Naive thymus-derived CD4-positive, alpha-beta T cell (primary cell): ENCODE results near the gene TBC1D4. TPM values are rescaled to one million over a fixed set of nuclear protein-coding genes. Genes with fewer than 3 reads are reported as not detected.
A peak's percentile ranks its signal among the peaks of the same experiment; 100 is the strongest.

Experiments
- ATAC-seq: fragments of 150-1000 bp; cut with Tn5 transposase; 2 replicates; pipeline ENCODE4 v1.10.0; 2021; ENCODE audit warnings: mild to moderate bottlenecking, moderate library complexity
- CTCF ChIA-PET: fragments of 350-600 bp; sonication (Branson Sonifier 250); formaldehyde crosslinking; loops from one replicate; lab custom pipeline; 2021; ENCODE audit warnings: antibody characterized with exemption; lab: Charles Lee
- POLR2A ChIA-PET: fragments of 350-600 bp; sonication (Branson Sonifier 250); formaldehyde crosslinking; loops from one replicate; lab custom pipeline; 2021; ENCODE audit warnings: antibody characterized with exemption, inconsistent platforms; lab: Charles Lee
- DNase-seq, 9 donors: peaks; one replicate each; pipeline versions ENCODE4 v3.0.0 to v3.0.0-alpha.2; 2020 to 2022; ENCODE audit warnings: mixed read lengths in 1 of 9
- H3K27ac ChIP-seq: one replicate; pipeline ENCODE4 v1.7.0; 2013; ENCODE audit warnings: mild to moderate bottlenecking, low read depth, low read length, moderate library complexity
- H3K27me3 ChIP-seq, 2 donors: one replicate each; pipeline ENCODE4 v1.7.0; 2013; ENCODE audit warnings: low read length in 2 of 2, mild to moderate bottlenecking in 2 of 2, moderate library complexity in 2 of 2; ENCODE audit not compliant: control insufficient read depth in 2 of 2, insufficient read depth in 2 of 2
- H3K36me3 ChIP-seq, 3 experiments: 1 replicate in 2 of 3; 2 replicates in 1 of 3; pipeline ENCODE4 v1.7.0; 2013; ENCODE audit warnings: low read length in 3 of 3, mild to moderate bottlenecking in 3 of 3, moderate library complexity in 1 of 3; ENCODE audit not compliant: insufficient read depth in 3 of 3, control insufficient read depth in 2 of 3
- H3K4me1 ChIP-seq, 2 donors: one replicate each; pipeline ENCODE4 v1.7.0; 2013; ENCODE audit warnings: low read length in 2 of 2, mild to moderate bottlenecking in 2 of 2, moderate library complexity in 1 of 2; ENCODE audit not compliant: control insufficient read depth in 2 of 2, insufficient read depth in 2 of 2
- H3K4me3 ChIP-seq: 2 replicates; pipeline ENCODE4 v1.7.0; 2013; ENCODE audit warnings: mild to moderate bottlenecking, low read length
- H3K9me3 ChIP-seq, 3 experiments: 1 replicate in 2 of 3; 2 replicates in 1 of 3; pipeline ENCODE4 v1.7.0; 2013; ENCODE audit warnings: low read length in 3 of 3; ENCODE audit not compliant: control insufficient read depth in 2 of 3
- H3K27ac Mint-ChIP-seq, 9 donors: one replicate each; pipeline ENCODE4 v1.8.0; 2020 to 2022; ENCODE audit warnings: mixed read lengths in 9 of 9, mild to moderate bottlenecking in 8 of 9, moderate library complexity in 5 of 9, inconsistent platforms in 2 of 9
- H3K27me3 Mint-ChIP-seq, 5 donors: one replicate each; pipeline ENCODE4 v1.8.0; 2021 to 2022; ENCODE audit warnings: mixed read lengths in 5 of 5, mild to moderate bottlenecking in 1 of 5
- H3K36me3 Mint-ChIP-seq, 5 donors: one replicate each; pipeline ENCODE4 v1.8.0; 2020 to 2022; ENCODE audit warnings: mixed read lengths in 5 of 5, mild to moderate bottlenecking in 3 of 5, inconsistent platforms in 1 of 5
- H3K4me1 Mint-ChIP-seq, 7 donors: one replicate each; pipeline ENCODE4 v1.8.0; 2020 to 2022; ENCODE audit warnings: mixed read lengths in 7 of 7, mild to moderate bottlenecking in 3 of 7, inconsistent platforms in 1 of 7
- H3K4me3 Mint-ChIP-seq, 10 donors: one replicate each; pipeline ENCODE4 v1.8.0; 2020 to 2022; ENCODE audit warnings: mild to moderate bottlenecking in 10 of 10, mixed read lengths in 10 of 10, moderate library complexity in 6 of 10, inconsistent platforms in 2 of 10
- H3K9me3 Mint-ChIP-seq, 11 donors: one replicate each; pipeline ENCODE4 v1.8.0; 2020 to 2022; ENCODE audit warnings: mixed read lengths in 11 of 11, mild to moderate bottlenecking in 4 of 11, inconsistent platforms in 1 of 11, moderate library complexity in 1 of 11
- intact Hi-C, 2 donors: fragments of 100-400 bp; cut with micrococcal nuclease; formaldehyde crosslinking; loops; one replicate each; pipeline ENCODE4 v1.15.1; 2023
- polyA plus RNA-seq, 2 donors: library from polyadenylated mRNA; unstranded; fragments of 300-500 nt; fragmentation: Illumina TruSeq; gene quantifications; one replicate each; pipeline ENCODE4 v1.2.3, GENCODE V29; 2021
- total RNA-seq, 6 experiments: library from RNA in 5 of 6; stranded (reverse) in 5 of 6; gene quantifications; 1 replicate in 5 of 6; 2 replicates in 1 of 6; pipeline ENCODE4 v1.2.3 and lab custom pipeline; 2021 to 2026

The TBC1D4 gene
- total and polyA plus RNA-seq, 7 experiments from 2014 or later: 12.4 to 73.8 (median 42.7) TPM

DNA sequence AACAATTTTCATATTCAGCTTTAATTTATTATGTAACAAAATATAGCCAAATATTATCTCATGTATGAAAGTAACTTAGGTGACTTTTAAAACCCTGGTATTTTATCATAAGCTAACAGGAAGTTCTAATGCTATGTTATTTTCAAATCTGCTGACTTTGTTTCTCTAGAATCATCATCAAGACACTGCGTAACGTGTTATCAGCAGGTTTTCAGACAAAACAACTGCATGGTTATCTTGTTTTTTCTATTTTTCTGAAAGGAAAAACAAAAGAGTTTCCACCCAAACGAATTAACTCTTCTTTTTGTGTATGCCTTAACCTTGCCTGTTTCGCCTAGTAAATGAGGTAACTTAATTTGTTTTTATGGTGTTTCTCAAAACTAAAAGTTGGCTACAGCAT is 156.3 kb downstream of the TBC1D4 start:
- H3K9me3 Mint-ChIP-seq: peaks cover 0 to 1% (median 0%) of the 10 kb centered on the region in 11 donors
- Histone ChIP-seq H3K27ac (peak overlapping the region; percentile 87), H3K9me3 (no peaks in the 10 kb centered on the region), H3K36me3 (no peaks in the 10 kb centered on the region), H3K4me3 (peak overlapping the region; percentile 71), H3K27me3 (no peaks in the 10 kb centered on the region), H3K4me1 (peaks cover 4 to 24% of the 10 kb centered on the region in 2 donors)
- H3K36me3 Mint-ChIP-seq: peaks cover 0 to 17% (median 10%) of the 10 kb centered on the region in 5 donors
- H3K4me3 Mint-ChIP-seq: peak overlapping the region; percentile 90 to 97 (median 94)
- intact Hi-C loops: loop anchor here (1.0 to 10.0 kb wide), 25 partner anchors 7 to 2002 kb away; partner anchors contain the start of genes COMMD6 (in 2 of the 2), MYCBP2 (in 2 of the 2), UCHL3 (in 2 of the 2) and CLN5 (in 1 of the 2)
- H3K4me1 Mint-ChIP-seq: peaks cover 24 to 69% (median 62%) of the 10 kb centered on the region in 7 donors
- peak in 2 of 9 donors; percentile 3 to 27 for DNase-seq
- ChIA-PET POLR2A (interaction anchor here (0.8 to 2.6 kb wide), 11 partner anchors 9 to 1804 kb away, joined by 3 to 33 read pairs (median 4); no protein-coding TSS in a partner anchor), CTCF (interaction anchor here (1.4 to 1.9 kb wide), 3 partner anchors 9 to 31 kb away, joined by 4 to 7 read pairs (median 4); no protein-coding TSS in a partner anchor)
- no peaks in the 10 kb centered on the region for H3K27me3 Mint-ChIP-seq
- H3K27ac Mint-ChIP-seq: peak overlapping the region; percentile 92 to 99 (median 98)
- ATAC-seq: no peak

DNA sequence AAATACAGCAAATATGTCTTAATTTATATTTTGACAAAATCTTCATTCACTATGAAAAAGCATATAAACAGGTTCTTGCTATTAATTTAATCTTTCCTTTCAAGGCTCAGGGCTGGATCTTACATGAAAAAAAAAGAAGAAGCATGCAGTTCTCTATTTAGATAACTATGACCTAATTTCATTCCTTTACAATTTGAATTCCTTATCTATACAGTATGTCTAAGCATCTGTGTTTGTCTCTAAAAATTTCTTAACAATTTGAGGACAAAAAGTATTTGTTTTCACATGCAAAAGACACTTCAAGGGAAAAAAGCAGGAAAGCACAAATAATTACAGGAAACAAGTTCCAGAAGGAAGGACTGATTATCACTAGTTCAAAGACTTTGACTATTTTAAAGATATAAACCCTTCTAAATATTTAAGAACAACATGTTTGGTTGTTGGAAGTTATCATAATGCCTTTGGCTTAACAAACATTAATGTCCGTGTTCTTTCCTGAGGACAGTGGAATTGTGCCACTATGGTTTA is 157.5 kb downstream of the TBC1D4 start:
- Histone ChIP-seq H3K9me3 (no peaks in the 10 kb centered on the region), H3K27me3 (no peaks in the 10 kb centered on the region), H3K4me3 (peak overlapping the region; percentile 40), H3K27ac (peak overlapping the region; percentile 87), H3K4me1 (peaks cover 4 to 24% of the 10 kb centered on the region in 2 donors), H3K36me3 (no peaks in the 10 kb centered on the region)
- DNase-seq (no peak), ATAC-seq (no peak)
- ChIA-PET CTCF (interaction anchor here (0.6 kb wide), 1 partner anchor 27 kb away, joined by 8 read pairs; no protein-coding TSS in a partner anchor), POLR2A (no interaction called here)
- no peaks in the 10 kb centered on the region for H3K27me3 Mint-ChIP-seq
- H3K9me3 Mint-ChIP-seq: peaks cover 0 to 1% (median 0%) of the 10 kb centered on the region in 11 donors
- H3K27ac Mint-ChIP-seq: peak overlapping the region; percentile 71 to 99 (median 98)
- intact Hi-C loops: loop anchor here (5.0 to 10.0 kb wide), 3 partner anchors 310 to 1670 kb away; partner anchors contain the start of genes CLN5 (in 1 of the 2), KCTD12 (in 1 of the 2) and LMO7 (in 1 of the 2)
- H3K4me3 Mint-ChIP-seq: peak overlapping the region; percentile 76 to 97 (median 93)
- peaks cover 24 to 73% (median 62%) of the 10 kb centered on the region in 7 donors for H3K4me1 Mint-ChIP-seq
- H3K36me3 Mint-ChIP-seq: peaks cover 0 to 14% (median 10%) of the 10 kb centered on the region in 5 donors

DNA sequence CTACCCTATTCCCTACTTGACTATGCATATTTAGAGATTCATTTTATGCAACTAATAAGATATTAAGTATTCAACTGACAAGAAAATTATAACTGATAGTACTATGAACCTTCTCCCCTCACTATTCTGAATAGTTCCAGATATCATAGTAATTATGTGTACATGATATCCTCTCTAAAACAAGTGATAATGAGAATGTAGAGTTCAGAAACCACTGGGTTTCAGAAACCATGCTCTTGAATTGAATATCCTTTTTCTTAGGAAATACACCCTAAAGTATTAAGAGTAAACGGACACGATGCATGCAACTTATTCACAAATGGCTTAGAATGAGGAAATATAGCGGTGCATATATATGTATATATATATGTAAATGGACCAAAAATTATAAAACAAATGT is 160.9 kb downstream of the TBC1D4 start:
- ChIA-PET POLR2A (no interaction called here), CTCF (interaction anchor here (0.7 kb wide), 1 partner anchor 64 kb away, joined by 3 read pairs; no protein-coding TSS in a partner anchor)
- peak overlapping the region in 2 of 9 donors; percentile 36 to 92 for H3K27ac Mint-ChIP-seq
- H3K9me3 ChIP-seq: no peaks in the 10 kb centered on the region
- no peaks in the 10 kb centered on the region for H3K27me3 ChIP-seq
- no peak overlapping the region for H3K27ac ChIP-seq
- intact Hi-C loops: loop anchor here (5.0 to 10.0 kb wide), 3 partner anchors 314 to 1674 kb away; partner anchors contain the start of genes CLN5 (in 1 of the 2), KCTD12 (in 1 of the 2) and LMO7 (in 1 of the 2)
- H3K4me3 ChIP-seq: no peak overlapping the region
- H3K4me1 ChIP-seq: peaks cover 12 to 43% of the 10 kb centered on the region in 2 donors
- H3K4me3 Mint-ChIP-seq: peak overlapping the region in 4 of 10 donors; percentile 16 to 92 (median 32)
- H3K4me1 Mint-ChIP-seq: peaks cover 25 to 85% (median 77%) of the 10 kb centered on the region in 7 donors
- no peak for DNase-seq
- H3K27me3 Mint-ChIP-seq: no peaks in the 10 kb centered on the region
- H3K36me3 Mint-ChIP-seq: peaks cover 0 to 17% (median 10%) of the 10 kb centered on the region in 5 donors
- no peak for ATAC-seq
- H3K9me3 Mint-ChIP-seq: peaks cover 0 to 1% (median 0%) of the 10 kb centered on the region in 11 donors
- no peaks in the 10 kb centered on the region for H3K36me3 ChIP-seq

DNA sequence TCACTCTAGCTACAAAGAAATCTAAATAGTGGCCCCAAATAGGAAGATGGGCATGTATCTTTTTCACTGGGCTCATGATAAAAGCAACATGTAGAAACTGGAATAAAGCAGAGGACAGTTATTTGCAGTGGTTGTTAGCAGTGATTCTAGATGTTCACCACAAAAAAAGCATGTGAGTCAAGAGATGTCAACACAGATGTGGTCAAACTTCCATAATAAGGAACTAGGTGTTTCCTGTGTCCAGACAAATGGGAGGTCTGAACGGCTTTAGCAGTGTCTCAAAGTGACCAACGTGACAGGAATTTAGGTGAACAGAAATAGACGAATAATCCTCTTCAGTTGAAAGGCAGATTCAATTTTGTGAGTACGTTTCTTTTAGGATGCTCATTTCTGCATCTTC is 162.7 kb downstream of the TBC1D4 start:
- Mint-ChIP-seq H3K27ac (peak overlapping the region in 4 of 9 donors; percentile 25 to 94 (median 73)), H3K36me3 (peaks cover 0 to 17% (median 10%) of the 10 kb centered on the region in 5 donors), H3K27me3 (no peaks in the 10 kb centered on the region), H3K4me3 (peak overlapping the region in 2 of 10 donors; percentile 25 to 57), H3K4me1 (peaks cover 24 to 78% (median 71%) of the 10 kb centered on the region in 7 donors), H3K9me3 (no peaks in the 10 kb centered on the region)
- Histone ChIP-seq H3K4me1 (peaks cover 8 to 40% of the 10 kb centered on the region in 2 donors), H3K4me3 (no peak overlapping the region), H3K9me3 (no peaks in the 10 kb centered on the region), H3K27me3 (no peaks in the 10 kb centered on the region), H3K27ac (no peak overlapping the region), H3K36me3 (no peaks in the 10 kb centered on the region)
- intact Hi-C loops: no loop called here
- DNase-seq (no peak), ATAC-seq (no peak)
- ChIA-PET POLR2A (interaction anchor here (0.7 kb wide), 1 partner anchor 1300 kb away, joined by 3 read pairs; no protein-coding TSS in a partner anchor), CTCF (no interaction called here)

DNA sequence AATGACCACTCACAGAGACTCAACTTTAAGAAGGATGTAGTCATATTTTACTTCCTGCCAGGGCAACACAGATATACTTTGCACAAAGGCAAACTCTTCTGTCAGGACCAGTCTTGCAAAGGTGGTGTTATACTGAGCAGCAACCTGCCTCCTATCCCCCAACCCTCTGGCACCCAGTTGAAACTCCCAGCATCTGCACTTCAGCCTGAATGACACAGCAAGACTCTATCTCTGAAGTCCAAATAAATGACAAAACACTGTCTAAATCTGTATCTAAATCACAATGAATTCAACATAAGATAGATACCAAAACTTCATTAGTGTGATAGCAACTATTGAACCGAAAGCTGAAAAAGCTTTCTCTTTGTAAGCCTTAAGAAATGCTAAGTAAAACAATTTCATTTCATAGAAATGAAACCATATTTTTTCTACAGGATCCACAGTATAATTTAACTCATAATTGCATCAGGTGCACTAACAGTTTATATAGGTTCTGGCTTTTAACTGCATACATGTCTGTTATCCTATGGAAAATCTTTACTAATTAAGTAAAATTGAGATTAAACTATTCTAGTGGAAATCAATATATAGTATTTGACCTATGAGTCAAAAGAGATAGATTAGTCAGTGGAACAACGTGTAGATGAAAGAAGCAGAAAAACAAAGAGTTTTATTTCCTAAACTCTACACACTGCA is 163.7 kb downstream of the TBC1D4 start:
- H3K9me3 Mint-ChIP-seq: no peaks in the 10 kb centered on the region
- H3K4me1 Mint-ChIP-seq: peaks cover 16 to 73% (median 62%) of the 10 kb centered on the region in 7 donors
- Histone ChIP-seq H3K4me1 (peaks cover 8 to 37% of the 10 kb centered on the region in 2 donors), H3K9me3 (no peaks in the 10 kb centered on the region), H3K27me3 (no peaks in the 10 kb centered on the region), H3K36me3 (no peaks in the 10 kb centered on the region), H3K27ac (no peak overlapping the region), H3K4me3 (no peak overlapping the region)
- ATAC-seq (peak; percentile 64), DNase-seq (peak in 2 of 9 donors; percentile 15 to 25)
- ChIA-PET POLR2A (interaction anchor here (0.7 kb wide), 2 partner anchors 9 to 1299 kb away, joined by 3 read pairs; no protein-coding TSS in a partner anchor), CTCF (interaction anchor here (1.0 kb wide), 1 partner anchor 41 kb away, joined by 3 read pairs; no protein-coding TSS in a partner anchor)
- peak overlapping the region; percentile 20 to 94 (median 63) for H3K27ac Mint-ChIP-seq
- H3K27me3 Mint-ChIP-seq: no peaks in the 10 kb centered on the region
- intact Hi-C loops: loop anchor here (1.0 kb wide), 1 partner anchor 8 kb away; no protein-coding TSS in a partner anchor
- peak overlapping the region in 9 of 10 donors; percentile 23 to 84 (median 57) for H3K4me3 Mint-ChIP-seq
- H3K36me3 Mint-ChIP-seq: peaks cover 0 to 17% (median 8%) of the 10 kb centered on the region in 5 donors

DNA sequence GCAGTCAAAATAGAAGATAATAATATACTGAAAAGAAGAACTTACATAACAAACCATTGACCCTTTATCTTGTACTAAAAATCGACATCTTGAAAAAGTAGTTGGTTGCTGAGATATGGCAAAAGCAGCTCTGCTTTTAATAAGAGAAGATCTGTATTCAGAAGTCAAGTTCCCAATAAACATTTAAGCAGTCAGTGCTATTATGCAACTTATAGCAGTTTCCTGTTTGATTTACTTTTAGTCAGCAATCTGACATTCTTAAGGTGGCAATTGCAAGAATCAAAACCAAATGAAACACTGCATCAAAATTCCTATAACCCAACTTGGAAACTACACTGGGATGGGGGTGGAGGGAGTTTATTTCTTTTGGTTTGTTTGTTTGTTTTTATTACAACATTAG is 165.5 kb downstream of the TBC1D4 start:
- H3K36me3 Mint-ChIP-seq: peaks cover 6 to 27% (median 15%) of the 10 kb centered on the region in 5 donors
- peaks cover 0 to 3% (median 0%) of the 10 kb centered on the region in 11 donors for H3K9me3 Mint-ChIP-seq
- no peaks in the 10 kb centered on the region for H3K27me3 Mint-ChIP-seq
- peaks cover 11 to 62% (median 53%) of the 10 kb centered on the region in 7 donors for H3K4me1 Mint-ChIP-seq
- ATAC-seq (no peak), DNase-seq (peak in 1 of 9 donors; percentile 20)
- Histone ChIP-seq H3K36me3 (peaks cover 0 to 7% (median 0%) of the 10 kb centered on the region in 3 experiments), H3K4me3 (no peak overlapping the region), H3K9me3 (no peaks in the 10 kb centered on the region), H3K4me1 (peaks cover 8 to 24% of the 10 kb centered on the region in 2 donors), H3K27ac (no peak overlapping the region), H3K27me3 (no peaks in the 10 kb centered on the region)
- intact Hi-C loops: loop anchor here in 1 of 2 donors (2.0 kb wide), 1 partner anchor 14 kb away; no protein-coding TSS in a partner anchor
- peak overlapping the region in 7 of 10 donors; percentile 16 to 53 (median 29) for H3K4me3 Mint-ChIP-seq
- POLR2A ChIA-PET: interaction anchor here (0.9 to 2.3 kb wide), 2 partner anchors 10 to 14 kb away, joined by 4 to 33 read pairs; no protein-coding TSS in a partner anchor
- CTCF ChIA-PET: interaction anchor here (0.5 to 1.1 kb wide), 2 partner anchors 10 to 42 kb away, joined by 3 to 7 read pairs; no protein-coding TSS in a partner anchor
- peak overlapping the region in 3 of 9 donors; percentile 21 to 31 (median 31) for H3K27ac Mint-ChIP-seq
